Muscle layer of colon (tissue), 2 donors: ENCODE data around the gene FUT8.
"Not testable (repeated sequence)": the region's sequence is repeated elsewhere in the genome, so short reads cannot be mapped to it uniquely, and the experiment has no call there.

Experiments
- H3K27ac ChIP-seq: one replicate; pipeline ENCODE4 v1.7.0; 2013; ENCODE audit warnings: low read depth, mild to moderate bottlenecking, low read length, moderate library complexity
- H3K27me3 ChIP-seq, 2 donors: one replicate each; pipeline ENCODE4 v1.7.0; 2013; ENCODE audit warnings: low read length in 2 of 2, mild to moderate bottlenecking in 2 of 2; ENCODE audit not compliant: insufficient read depth in 2 of 2, control insufficient read depth in 1 of 2
- H3K36me3 ChIP-seq: one replicate; pipeline ENCODE4 v1.7.0; 2013; ENCODE audit warnings: mild to moderate bottlenecking, low read length; ENCODE audit not compliant: insufficient read depth
- H3K4me1 ChIP-seq: one replicate; pipeline ENCODE4 v1.7.0; 2013; ENCODE audit warnings: mild to moderate bottlenecking, low read length; ENCODE audit not compliant: insufficient read depth
- H3K4me3 ChIP-seq, 2 donors: one replicate each; pipeline ENCODE4 v1.7.0; 2013; ENCODE audit warnings: low read length in 2 of 2, low read depth in 1 of 2, mild to moderate bottlenecking in 1 of 2, moderate library complexity in 1 of 2
- H3K9ac ChIP-seq: one replicate; pipeline ENCODE4 v1.7.0; 2013; ENCODE audit warnings: low read length
- H3K9me3 ChIP-seq: one replicate; pipeline ENCODE4 v1.7.0; 2013; ENCODE audit warnings: mild to moderate bottlenecking, low read length
- donor health status: abdominal sarcoma.
- donor health status: Adenocarcinoma of cecum.

The FUT8 gene

GRCh38 chr14:65461730-65462129, 49.2 kb downstream of the FUT8 start:
- no peaks in the 10 kb centered on the region for H3K27me3 ChIP-seq
- H3K27ac ChIP-seq: no peak overlapping the region
- H3K4me1 ChIP-seq: peaks cover 9% of the 10 kb centered on the region
- no peak overlapping the region for H3K9ac ChIP-seq
- no peaks in the 10 kb centered on the region for H3K36me3 ChIP-seq
- H3K9me3 ChIP-seq: no peaks in the 10 kb centered on the region
- no peak overlapping the region for H3K4me3 ChIP-seq

GRCh38 chr14:65462411-65462810, 49.9 kb downstream of the FUT8 start:
- Histone ChIP-seq H3K4me3 (no peak overlapping the region), H3K27ac (no peak overlapping the region), H3K4me1 (peaks cover 9% of the 10 kb centered on the region), H3K27me3 (no peaks in the 10 kb centered on the region), H3K36me3 (no peaks in the 10 kb centered on the region), H3K9ac (no peak overlapping the region), H3K9me3 (no peaks in the 10 kb centered on the region)

- Histone ChIP-seq H3K36me3 (no peaks in the 10 kb centered on the region), H3K4me1 (peaks cover 9% of the 10 kb centered on the region), H3K27me3 (no peaks in the 10 kb centered on the region), H3K4me3 (no peak overlapping the region), H3K9ac (no peak overlapping the region), H3K27ac (no peak overlapping the region), H3K9me3 (no peaks in the 10 kb centered on the region)
Observed at GRCh38 chr14:65465584-65465983, 53.1 kb downstream of the FUT8 start.

- H3K36me3 ChIP-seq, H3K9ac ChIP-seq, H3K27me3 ChIP-seq, H3K4me3 ChIP-seq, H3K4me1 ChIP-seq, H3K27ac ChIP-seq, H3K9me3 ChIP-seq: not testable (repeated sequence)
Observed at GRCh38 chr14:65467926-65468325, 55.4 kb downstream of the FUT8 start.

- no peak overlapping the region for H3K9ac ChIP-seq
- H3K27me3 ChIP-seq: no peaks in the 10 kb centered on the region
- H3K36me3 ChIP-seq: no peaks in the 10 kb centered on the region
- peaks cover 8% of the 10 kb centered on the region for H3K4me1 ChIP-seq
- no peaks in the 10 kb centered on the region for H3K9me3 ChIP-seq
- no peak overlapping the region for H3K4me3 ChIP-seq
- H3K27ac ChIP-seq: no peak overlapping the region
Observed at GRCh38 chr14:65469903-65470302, 57.4 kb downstream of the FUT8 start.

- Histone ChIP-seq H3K36me3 (no peaks in the 10 kb centered on the region), H3K9me3 (no peaks in the 10 kb centered on the region), H3K4me1 (peaks cover 8% of the 10 kb centered on the region), H3K27me3 (no peaks in the 10 kb centered on the region), H3K9ac (no peak overlapping the region), H3K4me3 (no peak overlapping the region), H3K27ac (no peak overlapping the region)
Observed at GRCh38 chr14:65470404-65470880, 57.9 kb downstream of the FUT8 start.

GRCh38 chr14:65471038-65471878, 58.7 kb downstream of the FUT8 start:
- no peak overlapping the region for H3K4me3 ChIP-seq
- peaks cover 8% of the 10 kb centered on the region for H3K4me1 ChIP-seq
- H3K9me3 ChIP-seq: no peaks in the 10 kb centered on the region
- H3K36me3 ChIP-seq: no peaks in the 10 kb centered on the region
- no peak overlapping the region for H3K9ac ChIP-seq
- no peaks in the 10 kb centered on the region for H3K27me3 ChIP-seq
- H3K27ac ChIP-seq: no peak overlapping the region

- Histone ChIP-seq H3K9me3 (no peaks in the 10 kb centered on the region), H3K27me3 (no peaks in the 10 kb centered on the region), H3K9ac (no peak overlapping the region), H3K27ac (no peak overlapping the region), H3K4me1 (peaks cover 8% of the 10 kb centered on the region), H3K36me3 (no peaks in the 10 kb centered on the region), H3K4me3 (no peak overlapping the region)
Observed at GRCh38 chr14:65472189-65472588, 59.7 kb downstream of the FUT8 start.

- no peak overlapping the region for H3K27ac ChIP-seq
- no peaks in the 10 kb centered on the region for H3K9me3 ChIP-seq
- H3K36me3 ChIP-seq: no peaks in the 10 kb centered on the region
- H3K4me1 ChIP-seq: peaks cover 17% of the 10 kb centered on the region
- H3K9ac ChIP-seq: no peak overlapping the region
- no peak overlapping the region for H3K4me3 ChIP-seq
- no peaks in the 10 kb centered on the region for H3K27me3 ChIP-seq
Observed at GRCh38 chr14:65476273-65476941, 63.9 kb downstream of the FUT8 start.

GRCh38 chr14:65476942-65477318, 64.4 kb downstream of the FUT8 start:
- Histone ChIP-seq H3K36me3 (no peaks in the 10 kb centered on the region), H3K27ac (no peak overlapping the region), H3K4me1 (peaks cover 12% of the 10 kb centered on the region), H3K27me3 (no peaks in the 10 kb centered on the region), H3K9ac (no peak overlapping the region), H3K4me3 (no peak overlapping the region), H3K9me3 (no peaks in the 10 kb centered on the region)

GRCh38 chr14:65478017-65478416, 65.5 kb downstream of the FUT8 start:
- Histone ChIP-seq H3K4me3 (no peak overlapping the region), H3K4me1 (peaks cover 21% of the 10 kb centered on the region), H3K27me3 (no peaks in the 10 kb centered on the region), H3K36me3 (no peaks in the 10 kb centered on the region), H3K9me3 (no peaks in the 10 kb centered on the region), H3K27ac (no peak overlapping the region), H3K9ac (no peak overlapping the region)
